T-helper 9 cell (primary cell): ENCODE measurements around the gene EML3.
A peak's percentile ranks its signal among the peaks of the same experiment; 100 is the strongest.
"Not testable (repeated sequence)": the region's sequence is repeated elsewhere in the genome, so short reads cannot be mapped to it uniquely, and the experiment has no call there.

Experiments
- DNase-seq: peaks from one replicate; pipeline ENCODE4 v3.0.0-alpha.2; 2020
- total RNA-seq, 2 donors: gene quantifications; one replicate each; lab custom pipeline; 2026; lab: John Stamatoyannopoulos, UW

The EML3 gene
- total RNA-seq: 155 to 222 reads per million in 2 donors

GRCh38 chr11:62612366-62613290 is at the start of gene EML3, which contains the start of gene ROM1:
EML3 (minus strand) TSS chr11:62612775; CDS start chr11:62612457, 318 bp downstream.
ROM1 (plus strand) TSS chr11:62613257; CDS start chr11:62613282, 25 bp downstream.
- DNase-seq: peak; percentile 84

- no peak for DNase-seq
Observed at GRCh38 chr11:62656796-62657429, 44.3 kb upstream of the EML3 start.

- no peak for DNase-seq
Observed at GRCh38 chr11:62654297-62654696, 41.7 kb upstream of the EML3 start.

GRCh38 chr11:62652161-62653006 is 39.8 kb upstream of the EML3 start:
- DNase-seq: peak; percentile 56

GRCh38 chr11:62650283-62650682 is 37.7 kb upstream of the EML3 start:
- not testable (repeated sequence) for DNase-seq

- no peak for DNase-seq
Observed at GRCh38 chr11:62649486-62649885, 36.9 kb upstream of the EML3 start.

GRCh38 chr11:62648967-62649364 is 36.4 kb upstream of the EML3 start:
- DNase-seq: no peak

GRCh38 chr11:62648185-62648966 is 35.8 kb upstream of the EML3 start:
- no peak for DNase-seq

GRCh38 chr11:62647609-62648005 is 35.0 kb upstream of the EML3 start:
- no peak for DNase-seq

GRCh38 chr11:62646825-62647608 is 34.4 kb upstream of the EML3 start:
- DNase-seq: no peak

GRCh38 chr11:62645946-62646824 is 33.6 kb upstream of the EML3 start, which contains the start of gene GANAB:
GANAB (minus strand) TSS chr11:62646613; CDS start chr11:62646599, 14 bp downstream.
- peak; percentile 98 for DNase-seq

GRCh38 chr11:62645671-62645945 is 33.0 kb upstream of the EML3 start:
- DNase-seq: no peak

- no peak for DNase-seq
Observed at GRCh38 chr11:62644220-62644619, 31.6 kb upstream of the EML3 start.

GRCh38 chr11:62632492-62632891 is 19.9 kb upstream of the EML3 start:
- no peak for DNase-seq

- no peak for DNase-seq
Observed at GRCh38 chr11:62627713-62628112, 15.1 kb upstream of the EML3 start.

GRCh38 chr11:62622476-62623089 is 10.0 kb upstream of the EML3 start:
- DNase-seq: no peak

- DNase-seq: peak; percentile 96
Observed at GRCh38 chr11:62621567-62622470, 9.2 kb upstream of the EML3 start, which contains the start of gene B3GAT3. B3GAT3 (minus strand) TSS chr11:62621986; CDS start chr11:62621947, 39 bp downstream.

- no peak for DNase-seq
Observed at GRCh38 chr11:62621027-62621566, 8.5 kb upstream of the EML3 start.
